ENCODE measurements around the gene OR2V2.
A peak's percentile ranks its signal among the peaks of the same experiment; 100 is the strongest.

OR2V2 gene

GRCh38 chr5:181203777-181204112, 56.4 kb downstream of the OR2V2 start:
- Histone ChIP-seq H3K27ac (peak overlapping the region; percentile 86 to 91), H3K36me3 (peaks cover 0 to 6% (median 0%) of the 10 kb centered on the region in 3 donors), H3K4me1 (peaks cover 0 to 27% (median 23%) of the 10 kb centered on the region in 4 donors), H3K4me3 (peak overlapping the region; percentile 69 to 84), H3K9me3 (no peaks in the 10 kb centered on the region), H3K27me3 (no peaks in the 10 kb centered on the region)
- intact Hi-C loops (cut with DNase I; ENCODE audit: low total_unique reads), result loop anchor here (2.0 kb wide), 1 partner anchor 15 kb away; no protein-coding TSS in a partner anchor
- peak in 1 of 2 donors; percentile 42 for DNase-seq
- TF ChIP-seq, protein P1, sequence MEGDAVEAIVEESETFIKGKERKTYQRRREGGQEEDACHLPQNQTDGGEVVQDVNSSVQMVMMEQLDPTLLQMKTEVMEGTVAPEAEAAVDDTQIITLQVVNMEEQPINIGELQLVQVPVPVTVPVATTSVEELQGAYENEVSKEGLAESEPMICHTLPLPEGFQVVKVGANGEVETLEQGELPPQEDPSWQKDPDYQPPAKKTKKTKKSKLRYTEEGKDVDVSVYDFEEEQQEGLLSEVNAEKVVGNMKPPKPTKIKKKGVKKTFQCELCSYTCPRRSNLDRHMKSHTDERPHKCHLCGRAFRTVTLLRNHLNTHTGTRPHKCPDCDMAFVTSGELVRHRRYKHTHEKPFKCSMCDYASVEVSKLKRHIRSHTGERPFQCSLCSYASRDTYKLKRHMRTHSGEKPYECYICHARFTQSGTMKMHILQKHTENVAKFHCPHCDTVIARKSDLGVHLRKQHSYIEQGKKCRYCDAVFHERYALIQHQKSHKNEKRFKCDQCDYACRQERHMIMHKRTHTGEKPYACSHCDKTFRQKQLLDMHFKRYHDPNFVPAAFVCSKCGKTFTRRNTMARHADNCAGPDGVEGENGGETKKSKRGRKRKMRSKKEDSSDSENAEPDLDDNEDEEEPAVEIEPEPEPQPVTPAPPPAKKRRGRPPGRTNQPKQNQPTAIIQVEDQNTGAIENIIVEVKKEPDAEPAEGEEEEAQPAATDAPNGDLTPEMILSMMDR (IDR thresholded peaks at IDR 0.05), result no peak

DNA sequence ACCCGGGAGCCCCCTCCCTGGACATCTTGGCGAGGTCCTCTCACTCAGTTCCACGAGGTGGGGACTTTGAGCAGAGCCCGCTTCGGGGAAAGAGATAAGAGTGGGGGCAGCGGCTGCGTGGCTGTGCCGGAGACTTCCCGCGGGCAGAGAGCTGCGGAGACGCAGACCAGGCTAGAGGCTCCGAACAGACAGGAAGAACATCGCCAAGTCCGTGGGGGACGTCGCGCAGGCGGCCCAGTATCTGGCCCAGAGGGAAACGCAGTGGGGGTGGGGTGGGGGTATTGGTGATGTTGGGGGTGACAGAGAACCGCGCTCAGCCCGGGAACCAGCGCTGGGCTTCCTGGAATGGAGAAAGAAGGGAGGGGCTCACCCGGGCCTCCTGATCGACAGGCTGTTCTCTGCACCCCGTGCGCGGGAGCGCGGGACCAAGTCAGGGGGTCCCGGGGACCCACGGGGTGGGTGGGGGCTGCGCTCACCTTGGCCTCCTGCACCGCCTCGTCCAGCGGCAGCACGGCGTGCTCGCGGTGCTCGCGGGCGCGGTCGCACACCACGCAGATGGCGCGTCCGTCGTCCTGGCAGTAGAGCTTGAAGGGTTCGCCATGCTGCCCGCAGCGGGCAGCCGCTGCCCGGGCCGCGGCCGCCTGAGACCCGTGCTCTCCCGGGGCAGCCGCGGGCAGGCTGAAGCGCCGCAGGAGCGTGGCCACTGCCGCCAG, 56.9 kb downstream of the OR2V2 start:
- H3K4me3 ChIP-seq, result peak overlapping the region; percentile 69 to 84
- H3K4me1 ChIP-seq, result peaks cover 0 to 27% (median 23%) of the 10 kb centered on the region in 4 donors
- H3K27ac ChIP-seq, result peak overlapping the region; percentile 86 to 91
- TF ChIP-seq, protein P1 (IDR thresholded peaks at IDR 0.05), result no peak
- no peaks in the 10 kb centered on the region for H3K9me3 ChIP-seq
- intact Hi-C loops (cut with DNase I; ENCODE audit: low total_unique reads), result loop anchor here (2.0 kb wide), 1 partner anchor 15 kb away; no protein-coding TSS in a partner anchor
- peaks cover 0 to 3% (median 0%) of the 10 kb centered on the region in 3 donors for H3K36me3 ChIP-seq
- DNase-seq, result peak in 1 of 2 donors; percentile 38
- no peaks in the 10 kb centered on the region for H3K27me3 ChIP-seq

DNA sequence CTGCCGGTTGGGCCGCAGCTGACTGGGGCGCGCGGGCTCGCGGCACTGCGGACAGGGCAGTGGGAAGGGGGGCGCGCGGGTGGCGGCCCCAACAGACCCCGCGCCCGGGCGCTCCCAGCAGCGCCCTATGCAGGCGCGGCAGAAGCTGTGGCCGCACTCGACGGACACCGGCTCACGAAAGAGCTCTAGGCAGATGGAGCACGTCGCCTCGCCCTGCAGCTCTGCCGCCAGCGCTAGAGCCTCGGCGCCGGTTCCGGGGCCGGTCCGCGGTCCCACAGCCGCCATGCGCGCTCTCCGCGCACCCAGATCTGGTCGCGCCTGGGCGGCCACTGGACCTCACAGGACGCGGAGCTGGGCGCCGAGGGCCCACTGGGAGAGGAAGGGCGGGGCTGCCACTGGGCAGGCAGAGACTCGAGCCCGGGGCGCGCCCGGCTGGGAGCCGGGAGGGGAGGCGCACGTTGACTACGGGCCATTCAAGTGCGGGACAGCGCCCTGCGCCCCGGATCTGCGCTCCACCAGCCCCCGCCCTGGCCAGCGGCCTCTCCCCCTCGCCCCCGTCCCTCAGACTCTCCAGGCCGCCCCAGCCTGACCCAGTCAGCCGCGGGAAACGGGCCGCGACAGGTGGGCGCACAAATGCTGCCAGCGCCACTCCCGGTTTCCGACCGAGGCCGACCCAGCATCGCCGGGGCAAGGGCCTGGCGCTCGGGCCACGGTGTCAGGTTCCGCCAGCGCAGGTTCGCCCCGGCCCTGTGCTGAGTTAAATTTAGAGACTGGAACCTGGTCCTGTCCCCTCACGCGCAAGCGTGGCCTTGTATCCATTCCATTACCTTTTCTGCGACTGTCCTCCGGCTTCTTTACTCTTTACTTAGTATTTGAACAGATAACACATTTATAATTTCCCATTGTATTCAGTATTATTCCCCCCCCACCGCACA, 57.7 kb downstream of the OR2V2 start, which contains the start of gene TRIM7:
Gene TRIM7 (minus strand): TSS at position 371 of the 935 bp plus-strand sequence. CDS start 86 bp downstream, at position 285.
- H3K27ac ChIP-seq, result peak within 1 kb of the TSS; percentile 86 to 91
- DNase-seq, result peak; percentile 67 to 86

GRCh38 chr5:181205761-181206649, 58.6 kb downstream of the OR2V2 start:
- Histone ChIP-seq H3K4me1 (peaks cover 0 to 27% (median 23%) of the 10 kb centered on the region in 4 donors), H3K4me3 (peak overlapping the region; percentile 69 to 84), H3K27ac (peak overlapping the region; percentile 86 to 91), H3K27me3 (no peaks in the 10 kb centered on the region), H3K9me3 (no peaks in the 10 kb centered on the region), H3K36me3 (no peaks in the 10 kb centered on the region)
- TF ChIP-seq, protein P1 (IDR thresholded peaks at IDR 0.05), result no peak
- no peak for DNase-seq
- intact Hi-C loops (cut with DNase I; ENCODE audit: low total_unique reads), result loop anchor here (2.0 kb wide), 2 partner anchors 13 to 17 kb away; no protein-coding TSS in a partner anchor

More for the DNA sequence above, 57.7 kb downstream of the OR2V2 start, which contains the start of gene TRIM7:
- H3K9me3 ChIP-seq, result no peaks in the 10 kb centered on the region
- H3K27me3 ChIP-seq, result no peaks in the 10 kb centered on the region
- H3K36me3 ChIP-seq, result no peaks in the 10 kb centered on the region
- TF ChIP-seq, protein P1 (IDR thresholded peaks at IDR 0.05), result no peak
- peaks cover 0 to 27% (median 23%) of the 10 kb centered on the region in 4 donors for H3K4me1 ChIP-seq
- intact Hi-C loops (cut with DNase I; ENCODE audit: low total_unique reads), result loop anchor here (2.0 kb wide), 1 partner anchor 14 kb away; no protein-coding TSS in a partner anchor
- peak within 1 kb of the TSS; percentile 69 to 84 for H3K4me3 ChIP-seq
